Gastroesophageal sphincter (tissue), 3 donors: ENCODE results near the gene BATF.

ENCODE experiments used
- EP300 ChIP-seq: sonication (generic); formaldehyde crosslinking; IDR thresholded peaks from one replicate; pipeline ENCODE4 v1.6.1; 2017; ENCODE audit warnings: antibody characterized with exemption, mild to moderate bottlenecking
- POLR2A ChIP-seq, 2 donors: fragments of 450-650 bp; IDR thresholded peaks; one replicate each; pipeline ENCODE4 v1.6.1; 2017; ENCODE audit warnings: antibody characterized with exemption in 2 of 2, mild to moderate bottlenecking in 2 of 2, moderate library complexity in 1 of 2
- POLR2AphosphoS5 ChIP-seq: sonication (generic); formaldehyde crosslinking; IDR thresholded peaks from one replicate; pipeline ENCODE4 v1.6.1; 2017; ENCODE audit warnings: antibody characterized with exemption
- TF ChIP-seq, protein P1 (sequence below), 4 experiments: fragments of 200-600 bp in 2 of 4; fragments of 450-650 bp in 2 of 4; sonication (generic) in 1 of 4; IDR thresholded peaks; one replicate each; pipeline ENCODE4 v1.5.1; 2017 to 2019; ENCODE audit warnings: antibody characterized with exemption in 4 of 4, mild to moderate bottlenecking in 2 of 4, moderate library complexity in 2 of 4

DNA sequence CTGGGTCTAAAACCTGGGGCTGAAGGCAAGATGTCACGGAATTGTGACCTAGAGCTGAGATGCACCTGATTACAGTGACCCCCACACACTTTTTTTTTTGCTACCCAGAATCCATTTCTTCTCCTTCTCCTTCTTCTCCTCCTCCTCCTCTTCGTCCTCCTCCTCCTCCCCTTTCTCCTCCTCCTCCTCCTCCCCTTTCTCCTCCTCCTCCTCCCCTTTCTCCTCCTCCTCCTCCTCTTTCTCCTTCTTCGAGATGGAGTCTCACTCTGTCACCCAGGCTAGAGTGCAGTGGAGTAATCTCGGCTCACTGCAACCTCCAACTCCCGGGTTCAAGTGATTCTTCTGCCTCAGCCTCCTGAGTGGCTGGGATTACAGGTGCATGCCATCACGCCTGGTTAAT is 36.8 kb downstream of the BATF start:
- no peak for TF ChIP-seq EP300
- TF ChIP-seq, protein P1, sequence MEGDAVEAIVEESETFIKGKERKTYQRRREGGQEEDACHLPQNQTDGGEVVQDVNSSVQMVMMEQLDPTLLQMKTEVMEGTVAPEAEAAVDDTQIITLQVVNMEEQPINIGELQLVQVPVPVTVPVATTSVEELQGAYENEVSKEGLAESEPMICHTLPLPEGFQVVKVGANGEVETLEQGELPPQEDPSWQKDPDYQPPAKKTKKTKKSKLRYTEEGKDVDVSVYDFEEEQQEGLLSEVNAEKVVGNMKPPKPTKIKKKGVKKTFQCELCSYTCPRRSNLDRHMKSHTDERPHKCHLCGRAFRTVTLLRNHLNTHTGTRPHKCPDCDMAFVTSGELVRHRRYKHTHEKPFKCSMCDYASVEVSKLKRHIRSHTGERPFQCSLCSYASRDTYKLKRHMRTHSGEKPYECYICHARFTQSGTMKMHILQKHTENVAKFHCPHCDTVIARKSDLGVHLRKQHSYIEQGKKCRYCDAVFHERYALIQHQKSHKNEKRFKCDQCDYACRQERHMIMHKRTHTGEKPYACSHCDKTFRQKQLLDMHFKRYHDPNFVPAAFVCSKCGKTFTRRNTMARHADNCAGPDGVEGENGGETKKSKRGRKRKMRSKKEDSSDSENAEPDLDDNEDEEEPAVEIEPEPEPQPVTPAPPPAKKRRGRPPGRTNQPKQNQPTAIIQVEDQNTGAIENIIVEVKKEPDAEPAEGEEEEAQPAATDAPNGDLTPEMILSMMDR (IDR thresholded peaks at IDR 0.05) = no peak
- no peak for TF ChIP-seq POLR2A (IDR thresholded peaks at IDR 0.05)
- TF ChIP-seq POLR2AphosphoS5 = no peak
